ENCODE measurements around the gene LRP1B. TPM values are rescaled to one million over a fixed set of nuclear protein-coding genes. Genes with fewer than 3 reads are reported as not detected.
"Not testable (repeated sequence)": the region's sequence is repeated elsewhere in the genome, so short reads cannot be mapped to it uniquely, and the experiment has no call there.

LRP1B gene
- total RNA-seq, 1 donor from 2014 or later = 0.08 TPM

DNA sequence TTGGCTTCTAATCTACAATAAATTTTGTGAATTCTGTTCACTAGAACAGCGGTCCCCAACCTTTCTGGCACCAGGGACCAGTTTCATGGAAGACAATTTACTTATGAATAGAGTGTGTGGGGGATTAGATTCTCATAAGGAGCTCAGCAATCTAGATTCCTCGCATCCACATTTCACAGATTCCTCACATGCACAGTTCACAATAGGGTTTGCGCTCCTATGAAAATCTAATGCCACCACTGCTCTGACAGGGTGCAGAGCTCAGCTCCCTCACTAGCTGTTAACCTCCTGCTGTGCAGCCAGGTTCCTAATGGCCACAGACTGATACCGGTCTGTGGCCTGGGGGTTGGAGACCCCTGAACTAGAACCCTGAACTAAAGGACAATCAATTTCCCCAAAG is 1782.0 kb downstream of the LRP1B start:
- DNase-seq (no peak), ATAC-seq (ENCODE audit: poor library complexity) (no peak)
- intact Hi-C loops (cut with DNase I) = no loop called here

DNA sequence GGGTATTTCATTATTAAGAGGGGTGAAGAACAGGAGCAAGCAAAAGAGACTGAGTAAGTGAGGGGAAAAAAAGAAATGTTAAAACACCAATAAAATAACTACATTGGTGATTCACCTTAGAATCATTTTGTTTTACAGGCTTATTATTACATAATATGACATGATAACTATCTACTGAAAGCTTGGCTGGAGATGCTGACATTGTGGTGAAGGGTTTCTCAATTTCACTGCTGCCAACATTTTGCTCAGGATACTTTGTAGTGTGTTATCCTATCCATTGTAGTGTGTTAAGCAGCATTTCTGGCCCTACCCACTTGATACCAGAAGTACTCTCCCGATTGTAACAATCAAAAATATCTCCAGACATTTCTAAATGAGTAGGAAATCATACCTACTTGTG is 1786.0 kb downstream of the LRP1B start:
- ATAC-seq (ENCODE audit: poor library complexity) (no peak), DNase-seq (no peak)
- intact Hi-C loops (cut with DNase I) = no loop called here

DNA sequence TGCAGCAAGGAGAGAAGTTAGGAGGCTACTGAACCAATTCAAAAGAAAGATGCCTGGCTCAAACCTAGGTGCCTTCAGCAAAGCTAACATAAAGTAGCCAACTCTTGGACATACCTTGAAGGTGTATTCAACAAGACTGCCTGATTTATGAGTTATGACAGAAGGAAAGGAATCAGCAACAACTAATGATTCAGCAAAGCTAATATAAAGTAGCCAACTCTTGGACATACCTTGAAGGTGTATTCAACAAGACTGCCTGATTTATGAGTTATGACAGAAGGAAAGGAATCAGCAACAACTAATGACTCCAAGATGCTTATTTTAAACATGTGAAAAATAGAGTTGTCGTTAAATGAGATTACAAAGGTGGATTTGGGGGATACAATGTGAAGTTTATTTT is 1786.5 kb downstream of the LRP1B start:
- ATAC-seq (ENCODE audit: poor library complexity); intact Hi-C loops (cut with DNase I); DNase-seq: not testable (repeated sequence)

DNA sequence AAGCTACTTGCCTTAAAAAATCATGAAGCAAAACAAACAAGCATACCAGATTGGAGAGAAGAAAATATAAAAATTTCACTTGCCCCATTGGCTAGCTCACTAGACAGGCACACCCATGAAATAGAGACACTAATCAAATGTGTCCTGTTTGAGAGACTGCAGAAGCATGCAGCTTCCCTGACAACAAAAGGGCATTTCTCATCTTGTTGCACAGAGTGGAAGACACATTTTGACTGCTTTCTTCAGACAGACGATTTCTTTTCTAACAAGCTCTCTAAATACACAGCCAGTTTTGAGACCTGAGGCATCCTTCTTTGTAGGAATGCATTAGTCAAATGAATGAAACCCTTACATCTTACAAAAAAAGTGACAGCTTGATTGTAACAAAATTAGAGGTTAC is 1792.0 kb downstream of the LRP1B start:
- DNase-seq (no peak), ATAC-seq (ENCODE audit: poor library complexity) (no peak)
- intact Hi-C loops (cut with DNase I) = no loop called here

DNA sequence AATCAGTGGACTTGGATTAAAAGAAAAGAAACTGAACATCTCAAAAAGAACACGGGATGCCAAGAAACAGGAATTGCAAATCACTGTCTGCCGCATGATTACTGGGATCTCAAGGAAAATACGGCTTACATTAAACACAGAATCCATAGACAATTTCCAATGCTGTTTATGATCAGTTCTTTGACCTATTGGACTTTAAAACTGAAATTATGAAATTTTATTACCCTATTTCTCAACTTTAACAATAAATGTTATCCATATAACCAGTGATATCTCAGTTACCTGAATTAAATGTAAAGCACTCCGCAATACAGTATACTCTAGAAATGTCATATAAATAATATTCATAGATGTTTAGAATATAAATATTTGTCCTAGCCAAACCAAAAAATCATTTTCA is 1793.8 kb downstream of the LRP1B start:
- intact Hi-C loops (cut with DNase I) = no loop called here
- DNase-seq (no peak), ATAC-seq (ENCODE audit: poor library complexity) (no peak)

DNA sequence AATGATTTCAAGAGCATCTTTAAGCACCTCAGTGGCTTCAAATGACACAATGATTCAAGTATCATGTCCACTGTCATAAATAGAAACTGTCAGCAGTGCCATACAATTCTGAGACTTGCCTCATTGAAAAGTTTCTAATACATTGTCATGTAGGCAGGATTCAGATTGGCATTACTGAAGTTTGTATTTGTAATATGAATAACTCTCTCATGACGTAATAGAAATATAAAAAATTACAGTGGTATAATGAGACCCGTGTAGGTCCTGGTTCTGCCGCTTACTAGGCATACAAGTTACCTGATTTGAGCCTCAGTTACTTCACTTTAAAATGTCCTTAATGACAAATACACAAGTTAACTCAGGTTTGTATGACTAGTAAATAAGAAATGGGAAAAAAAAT is 1814.5 kb downstream of the LRP1B start:
- DNase-seq (no peak), ATAC-seq (ENCODE audit: poor library complexity) (no peak)
- intact Hi-C loops (cut with DNase I) = no loop called here

DNA sequence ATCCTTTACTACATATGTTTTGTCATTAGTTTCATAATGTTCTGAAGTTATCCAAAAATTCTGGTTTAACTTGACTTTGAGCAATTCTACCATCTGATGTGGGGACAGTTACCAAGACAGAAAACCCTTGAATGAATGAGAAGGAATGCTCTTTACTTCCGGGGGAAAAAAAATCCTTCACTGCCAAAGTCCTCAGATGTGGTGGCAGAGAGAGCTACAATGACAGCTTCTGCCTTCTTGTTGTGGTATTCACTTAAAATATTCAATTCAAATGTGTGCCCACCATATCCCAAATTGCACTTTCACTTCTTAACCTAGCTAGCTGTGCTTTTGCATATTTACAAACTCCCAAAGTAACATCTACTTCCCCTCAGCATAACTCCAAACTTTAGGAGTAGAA is 1818.9 kb downstream of the LRP1B start:
- ATAC-seq (ENCODE audit: poor library complexity) (no peak), DNase-seq (no peak)
- intact Hi-C loops (cut with DNase I) = no loop called here

DNA sequence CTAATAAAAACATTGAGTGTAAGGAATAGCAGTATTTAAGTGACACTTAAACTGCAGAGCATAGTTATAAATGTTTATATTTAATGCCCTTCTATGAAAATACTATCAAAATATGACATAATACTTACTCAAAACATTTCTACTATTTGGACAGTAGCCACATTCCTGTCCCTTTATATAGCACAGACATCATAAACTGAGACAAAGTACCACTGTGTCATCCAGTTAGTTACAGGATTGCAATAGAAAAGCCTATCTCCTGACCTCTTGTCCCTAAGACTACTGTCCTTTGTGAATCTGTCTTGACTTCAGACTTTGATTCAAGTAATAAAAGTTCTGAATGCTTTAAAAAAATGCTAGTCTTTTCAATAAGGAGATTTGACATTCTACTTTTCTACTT is 1822.1 kb downstream of the LRP1B start:
- ATAC-seq (ENCODE audit: poor library complexity) = no peak
- DNase-seq = no peak
- intact Hi-C loops (cut with DNase I) = no loop called here

DNA sequence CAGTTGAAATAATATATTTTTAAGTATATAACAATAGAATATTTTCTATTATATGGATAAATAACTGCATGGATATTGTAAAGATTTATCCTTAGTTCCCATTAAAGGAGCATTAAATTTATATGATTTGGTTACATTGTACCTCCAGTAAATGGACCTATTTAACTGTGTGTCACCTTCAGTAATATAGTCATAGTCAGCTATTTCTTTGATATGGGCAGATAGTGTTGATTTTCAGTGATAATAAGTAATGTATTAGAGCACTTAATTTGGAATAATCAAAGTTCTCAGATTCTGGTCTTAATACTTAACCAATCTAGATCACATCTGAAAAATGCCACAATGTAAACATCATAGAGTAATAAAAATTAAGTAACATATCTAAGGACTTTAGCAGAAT is 1823.3 kb downstream of the LRP1B start:
- DNase-seq (no peak), ATAC-seq (ENCODE audit: poor library complexity) (no peak)
- intact Hi-C loops (cut with DNase I) = no loop called here

DNA sequence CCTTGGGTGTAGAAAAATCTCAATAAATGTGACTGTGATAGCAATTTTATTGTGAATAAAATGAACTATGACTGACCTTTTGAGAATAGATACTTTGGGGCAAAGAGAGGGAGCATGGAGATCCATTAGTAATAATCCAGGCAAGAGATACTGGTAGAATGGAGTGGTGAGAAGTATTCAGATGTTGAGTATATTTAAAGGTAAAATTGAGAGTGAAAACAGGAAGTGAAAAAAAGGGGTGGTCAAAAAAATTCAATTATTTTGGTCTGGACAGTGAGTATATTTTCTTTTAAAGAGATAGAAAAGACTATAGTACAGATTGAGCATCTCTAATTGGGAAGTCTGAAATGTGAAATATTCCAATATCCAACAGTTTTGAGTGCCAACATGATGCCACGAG is 1835.0 kb downstream of the LRP1B start:
- no peak for ATAC-seq (ENCODE audit: poor library complexity)
- intact Hi-C loops (cut with DNase I) = no loop called here

DNA sequence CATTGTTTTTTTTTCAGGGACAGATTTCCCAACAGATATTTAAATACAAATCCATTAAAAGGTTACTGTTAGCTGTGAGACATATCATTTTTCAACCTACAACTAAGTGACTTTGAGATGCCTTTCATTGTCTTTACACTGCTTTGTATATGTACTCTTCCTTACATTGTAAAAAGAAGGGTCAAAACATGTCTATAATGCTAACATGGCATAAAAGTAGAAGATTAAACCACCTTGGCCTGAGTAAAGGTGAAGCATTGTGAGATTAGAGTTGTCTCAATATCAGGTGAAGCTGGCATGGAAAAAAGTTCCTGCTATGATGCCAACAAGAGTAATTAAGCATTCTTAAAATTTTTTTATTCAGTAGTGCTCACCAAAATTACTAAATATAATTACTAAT is 1842.1 kb downstream of the LRP1B start:
- intact Hi-C loops (cut with DNase I) = no loop called here
- ATAC-seq (ENCODE audit: poor library complexity) = no peak
- DNase-seq = no peak

More for the DNA sequence above, 1835.0 kb downstream of the LRP1B start:
- no peak for DNase-seq

DNA sequence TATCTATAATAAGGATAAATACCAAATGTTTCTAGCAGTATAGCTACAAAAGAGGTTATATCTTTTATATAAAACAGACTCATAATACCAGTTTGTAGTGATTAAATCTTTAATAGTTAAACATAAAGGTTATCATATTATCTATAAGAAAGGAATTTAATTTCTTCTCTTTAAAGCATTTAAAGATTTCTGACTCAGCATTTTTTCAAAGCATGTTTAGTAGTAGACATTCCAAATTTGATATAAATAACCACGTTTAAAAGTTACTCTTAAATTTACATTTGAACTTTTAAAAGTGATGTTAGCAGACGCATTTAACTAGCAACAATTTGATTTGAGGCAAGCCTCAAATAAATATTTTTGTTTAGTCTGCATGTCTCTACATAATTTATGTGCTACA is 1842.6 kb downstream of the LRP1B start:
- intact Hi-C loops (cut with DNase I) = no loop called here
- DNase-seq (no peak), ATAC-seq (ENCODE audit: poor library complexity) (no peak)

DNA sequence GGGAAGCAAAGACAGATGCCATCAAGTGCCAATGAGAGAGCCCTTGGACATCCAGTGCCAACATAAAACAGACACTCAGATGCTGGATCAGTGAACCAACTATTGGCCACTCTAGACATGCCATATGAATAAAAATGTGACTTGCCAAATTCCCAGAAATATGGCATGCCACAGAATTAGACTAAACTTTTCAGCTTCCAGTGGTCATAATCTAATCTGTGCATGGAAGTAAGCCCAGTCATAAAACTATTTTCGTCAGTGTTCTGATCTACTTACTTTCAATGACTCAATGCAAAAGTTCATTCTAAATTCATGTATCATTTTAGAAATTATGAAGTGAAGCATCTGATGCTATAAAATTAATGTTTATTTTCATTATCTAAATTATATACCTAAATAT is 1844.4 kb downstream of the LRP1B start:
- intact Hi-C loops (cut with DNase I) = no loop called here
- ATAC-seq (ENCODE audit: poor library complexity) (no peak), DNase-seq (no peak)

DNA sequence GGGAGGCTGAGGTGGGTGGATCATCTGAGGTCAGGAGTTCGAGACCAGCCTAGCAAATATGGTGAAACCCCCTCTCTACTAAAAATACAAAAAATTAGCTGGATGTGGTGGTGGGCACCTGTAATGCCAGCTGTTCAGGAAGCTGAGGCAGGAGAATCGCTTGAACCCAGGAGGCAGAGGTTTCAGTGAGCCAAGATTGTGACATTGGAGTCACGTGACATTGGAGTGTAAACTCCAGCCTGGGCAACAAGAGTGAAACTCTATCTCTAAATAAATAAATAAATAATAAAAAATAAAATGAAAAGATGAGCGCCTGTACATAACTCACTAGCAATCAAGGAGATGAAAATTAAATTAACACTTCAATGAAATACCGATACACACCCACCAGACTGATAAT is 1853.5 kb downstream of the LRP1B start:
- intact Hi-C loops (cut with DNase I); ATAC-seq (ENCODE audit: poor library complexity); DNase-seq: not testable (repeated sequence)

DNA sequence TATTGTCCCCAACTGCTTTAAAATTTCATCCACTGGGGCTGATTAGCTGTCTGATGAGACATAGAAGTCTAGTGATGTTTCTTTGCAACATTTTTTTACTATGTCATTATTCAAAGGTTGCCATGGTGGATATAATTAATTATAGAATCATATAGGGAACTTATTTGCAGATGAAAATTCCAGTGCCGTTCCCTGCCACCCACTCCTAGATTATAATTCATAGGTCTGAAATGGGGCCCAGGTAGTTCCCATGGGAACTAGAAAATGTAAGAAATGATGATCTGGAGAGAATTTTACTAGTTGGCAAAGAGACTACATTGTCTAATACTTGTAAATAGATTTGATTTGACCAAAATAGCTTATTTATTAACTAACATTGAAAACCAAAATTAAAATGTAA is 1854.2 kb downstream of the LRP1B start:
- DNase-seq = no peak
- intact Hi-C loops (cut with DNase I) = no loop called here
- no peak for ATAC-seq (ENCODE audit: poor library complexity)

DNA sequence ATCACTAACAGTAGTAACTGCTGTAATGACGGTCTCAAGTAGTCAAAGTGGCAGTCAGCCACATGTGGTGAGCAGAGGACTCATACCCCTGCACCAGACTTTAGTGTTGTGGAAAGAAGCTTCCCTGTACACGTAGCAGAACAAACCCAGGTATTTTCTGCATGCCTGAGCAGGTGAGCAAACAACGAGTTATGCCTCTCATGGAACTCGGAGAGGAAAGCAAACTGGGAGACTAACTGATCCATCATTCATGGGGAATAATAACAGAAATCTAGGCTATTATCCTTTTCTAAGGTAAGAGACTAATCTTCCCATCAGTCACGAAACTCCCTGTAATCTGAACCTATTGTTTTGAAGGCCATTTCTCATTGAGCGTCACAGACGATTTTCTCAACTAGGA is 1855.4 kb downstream of the LRP1B start:
- ATAC-seq (ENCODE audit: poor library complexity) (no peak), DNase-seq (no peak)
- intact Hi-C loops (cut with DNase I) = no loop called here

DNA sequence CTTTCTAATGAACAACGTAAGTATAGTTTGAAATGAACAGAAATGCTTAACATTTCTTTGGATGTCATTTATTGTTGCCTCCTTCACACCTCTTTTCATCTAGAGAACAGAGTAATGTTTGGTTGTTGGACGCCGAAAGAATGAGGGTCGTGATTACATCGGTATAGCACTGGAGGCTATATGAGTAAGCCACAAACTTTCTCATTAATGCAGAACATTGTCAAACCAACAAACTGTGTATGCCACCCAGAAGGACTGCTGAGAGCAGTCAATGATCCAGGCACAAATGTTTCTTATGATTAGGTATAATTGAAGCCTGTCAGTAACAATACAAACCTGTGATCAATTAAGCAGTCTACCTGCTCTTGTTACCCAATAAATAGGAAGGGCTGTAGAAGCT is 1855.9 kb downstream of the LRP1B start:
- ATAC-seq (ENCODE audit: poor library complexity) = no peak
- intact Hi-C loops (cut with DNase I) = no loop called here
- no peak for DNase-seq

DNA sequence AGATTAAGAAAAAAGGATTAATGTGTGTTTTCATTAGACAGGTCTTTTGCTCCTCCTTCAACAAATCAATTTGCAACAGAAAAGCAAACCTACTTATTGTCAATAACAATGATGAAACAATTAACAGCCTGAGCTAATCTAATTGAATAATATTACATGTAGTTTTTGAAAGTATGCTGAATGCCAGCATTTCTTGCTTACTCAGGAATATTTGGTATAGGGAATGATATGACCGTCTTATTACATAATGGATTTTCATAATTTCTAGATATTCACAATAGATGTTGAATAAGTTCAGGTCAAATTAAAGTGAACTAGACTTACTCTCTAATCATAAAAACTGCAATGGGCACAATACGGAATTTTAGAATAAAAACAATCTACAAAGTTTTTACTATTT is 1856.9 kb downstream of the LRP1B start:
- DNase-seq (no peak), ATAC-seq (ENCODE audit: poor library complexity) (no peak)
- intact Hi-C loops (cut with DNase I) = no loop called here

DNA sequence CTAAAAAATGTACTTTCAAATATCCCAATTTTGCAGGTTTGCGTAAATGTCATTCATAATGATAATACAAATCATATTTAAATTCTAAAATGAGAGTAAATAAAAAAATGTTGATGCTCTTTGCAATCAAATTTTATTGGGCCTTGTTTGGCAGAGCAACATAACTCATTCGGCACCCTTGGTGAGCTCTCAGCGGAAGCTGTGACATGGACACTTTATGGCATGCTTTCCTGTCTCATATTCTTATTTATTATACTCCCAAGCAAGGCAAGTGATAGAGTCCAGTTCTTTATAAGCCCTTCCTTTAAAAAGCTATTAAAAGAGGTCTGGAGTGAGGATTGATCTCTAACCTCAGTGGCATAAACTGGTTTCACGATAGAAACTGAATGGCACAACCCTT is 1857.4 kb downstream of the LRP1B start:
- DNase-seq = no peak
- no peak for ATAC-seq (ENCODE audit: poor library complexity)
- intact Hi-C loops (cut with DNase I) = no loop called here

DNA sequence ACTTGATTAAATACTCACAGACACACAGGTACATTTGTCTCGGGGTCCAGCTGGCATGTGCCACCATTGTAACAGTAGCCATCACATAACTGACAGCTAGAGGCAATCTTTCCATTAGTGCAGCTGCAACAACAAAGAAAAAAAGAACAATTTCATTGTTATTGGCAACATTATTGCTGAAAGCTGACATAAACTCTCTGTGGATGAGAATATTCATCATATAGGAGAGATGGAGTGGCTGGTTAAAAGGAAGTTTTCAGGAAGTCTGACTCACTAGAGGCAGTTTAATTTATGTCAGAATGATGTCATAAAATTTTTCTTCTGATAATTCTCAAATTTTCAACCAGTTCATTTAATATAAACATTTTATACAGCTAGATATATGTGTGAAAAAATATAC is 1860.6 kb downstream of the LRP1B start:
- DNase-seq = no peak
- intact Hi-C loops (cut with DNase I) = no loop called here
- no peak for ATAC-seq (ENCODE audit: poor library complexity)

DNA sequence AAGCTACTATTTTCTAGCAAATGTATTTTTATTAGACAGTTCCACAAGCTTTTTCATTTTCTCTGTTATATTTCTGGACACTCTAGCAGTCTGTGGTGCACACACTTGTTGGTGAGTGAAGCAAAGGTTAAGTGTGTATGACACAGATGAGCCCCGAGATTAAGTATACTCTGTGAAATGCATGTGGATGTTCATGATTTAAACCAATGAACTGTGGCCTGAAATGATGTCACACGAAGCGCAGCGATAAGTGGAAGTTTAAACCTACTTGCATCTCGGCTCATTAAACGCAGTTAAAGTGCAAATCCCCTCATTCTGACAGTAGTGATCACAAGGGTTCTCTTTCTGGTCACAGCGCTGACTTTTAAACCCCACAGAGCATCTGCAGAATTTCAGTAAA is 1861.8 kb downstream of the LRP1B start:
- ATAC-seq (ENCODE audit: poor library complexity) = no peak
- intact Hi-C loops (cut with DNase I) = no loop called here
- no peak for DNase-seq

DNA sequence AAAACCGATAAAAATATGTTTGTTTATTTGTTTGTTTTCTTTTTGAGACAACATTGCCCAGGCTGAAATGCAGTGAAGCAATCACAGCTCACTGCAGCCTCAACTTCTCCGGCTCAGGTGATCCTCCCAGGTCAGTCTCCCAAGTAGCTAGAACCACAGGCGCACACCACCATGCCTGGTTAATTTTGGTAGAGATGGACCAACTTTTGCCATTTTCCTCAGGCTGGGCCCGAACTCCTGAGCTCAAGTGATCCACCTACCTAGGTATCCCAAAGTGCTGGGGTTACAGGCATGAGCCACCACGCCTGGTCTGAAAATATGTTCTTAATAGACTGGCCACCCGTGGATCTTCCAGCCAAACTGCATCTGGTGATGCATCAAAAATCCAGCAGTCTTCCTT is 1867.9 kb downstream of the LRP1B start:
- DNase-seq = no peak
- intact Hi-C loops (cut with DNase I) = no loop called here
- ATAC-seq (ENCODE audit: poor library complexity) = no peak
